Hepatocyte (in vitro differentiated cells): Measurements from ENCODE around the gene NRG2.

Experiments used
- CTCF ChIP-seq: fragments of 200-600 bp; sonication (generic); IDR thresholded peaks from 2 replicates; pipeline ENCODE4 v1.5.1; 2016; ENCODE audit warnings: antibody characterized with exemption, mild to moderate bottlenecking; ENCODE audit not compliant: poor library complexity
- EZH2phosphoT487 ChIP-seq: fragments of 200-600 bp; sonication (generic); IDR thresholded peaks from one replicate; pipeline ENCODE4 v1.6.1; 2018; ENCODE audit warnings: antibody characterized with exemption, mild to moderate bottlenecking, low read depth, moderate library complexity; ENCODE audit not compliant: unreplicated experiment, severe bottlenecking

DNA sequence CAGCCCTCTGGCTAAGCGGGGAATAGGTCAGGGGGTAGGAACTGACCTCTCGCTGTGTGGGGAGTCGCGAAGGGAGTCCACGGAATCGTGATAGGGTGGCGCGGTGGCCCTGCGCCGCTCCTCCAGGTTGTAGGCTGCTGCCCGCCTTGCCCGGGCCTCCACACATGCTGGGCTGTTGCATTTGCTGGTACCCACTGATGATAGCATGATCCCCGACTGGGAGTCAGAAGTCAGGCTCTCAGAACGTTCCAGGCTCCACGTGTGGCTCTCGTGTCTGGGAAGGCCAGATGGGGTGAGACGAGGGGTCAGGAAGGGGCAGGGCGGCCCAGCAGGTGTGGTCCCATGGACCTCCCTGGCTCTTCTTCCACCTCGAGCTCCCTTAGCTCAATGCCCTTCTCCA is 191.5 kb downstream of the NRG2 start:
- TF ChIP-seq EZH2phosphoT487, result no peak
- no peak for TF ChIP-seq CTCF
